Measurements from ENCODE around the gene POU3F1.

The POU3F1 gene

GRCh38 chr1:37999430-38000232, 47.0 kb downstream of the POU3F1 start:
- Histone ChIP-seq H3K27ac (ENCODE audit: low read depth, low read length) (peak overlapping the region; percentile 98), H3K27me3 (ENCODE audit: control insufficient read depth, insufficient read depth, low read length) (no peaks in the 10 kb centered on the region), H3K9ac (ENCODE audit: low read length) (peak overlapping the region; percentile 90), H3K36me3 (ENCODE audit: control insufficient read depth, insufficient read depth, low read length) (peaks cover 34% of the 10 kb centered on the region), H3K9me3 (ENCODE audit: control insufficient read depth, insufficient read depth, low read depth, low read length) (no peaks in the 10 kb centered on the region), H3K4me1 (ENCODE audit: control insufficient read depth, insufficient read depth, low read length) (peaks cover 53% of the 10 kb centered on the region), H3K4me3 (ENCODE audit: low read depth, low read length) (peak overlapping the region; percentile 33; the same call in 1 of the 2 replicates)

GRCh38 chr1:37998913-37999429, 47.6 kb downstream of the POU3F1 start:
- H3K9me3 ChIP-seq (ENCODE audit: control insufficient read depth, insufficient read depth, low read depth, low read length) = no peaks in the 10 kb centered on the region
- peaks cover 34% of the 10 kb centered on the region for H3K36me3 ChIP-seq (ENCODE audit: control insufficient read depth, insufficient read depth, low read length)
- H3K9ac ChIP-seq (ENCODE audit: low read length) = peak overlapping the region; percentile 90
- peak overlapping the region; percentile 98 for H3K27ac ChIP-seq (ENCODE audit: low read depth, low read length)
- H3K4me1 ChIP-seq (ENCODE audit: control insufficient read depth, insufficient read depth, low read length) = peaks cover 47% of the 10 kb centered on the region
- H3K27me3 ChIP-seq (ENCODE audit: control insufficient read depth, insufficient read depth, low read length) = no peaks in the 10 kb centered on the region
- H3K4me3 ChIP-seq (ENCODE audit: low read depth, low read length) = peak overlapping the region; percentile 25; the same call in 1 of the 2 replicates

- Histone ChIP-seq H3K4me3 (ENCODE audit: low read depth, low read length) (no peak overlapping the region), H3K36me3 (ENCODE audit: control insufficient read depth, insufficient read depth, low read length) (peaks cover 34% of the 10 kb centered on the region), H3K9me3 (ENCODE audit: control insufficient read depth, insufficient read depth, low read depth, low read length) (no peaks in the 10 kb centered on the region), H3K4me1 (ENCODE audit: control insufficient read depth, insufficient read depth, low read length) (peaks cover 39% of the 10 kb centered on the region), H3K27ac (ENCODE audit: low read depth, low read length) (no peak overlapping the region), H3K9ac (ENCODE audit: low read length) (peak overlapping the region; percentile 90), H3K27me3 (ENCODE audit: control insufficient read depth, insufficient read depth, low read length) (no peaks in the 10 kb centered on the region)
Measured at GRCh38 chr1:37998089-37998808, 48.3 kb downstream of the POU3F1 start.

- Histone ChIP-seq H3K9ac (ENCODE audit: low read length) (peak overlapping the region; percentile 90), H3K4me1 (ENCODE audit: control insufficient read depth, insufficient read depth, low read length) (peaks cover 39% of the 10 kb centered on the region), H3K36me3 (ENCODE audit: control insufficient read depth, insufficient read depth, low read length) (peaks cover 34% of the 10 kb centered on the region), H3K9me3 (ENCODE audit: control insufficient read depth, insufficient read depth, low read depth, low read length) (no peaks in the 10 kb centered on the region), H3K27ac (ENCODE audit: low read depth, low read length) (no peak overlapping the region), H3K4me3 (ENCODE audit: low read depth, low read length) (no peak overlapping the region), H3K27me3 (ENCODE audit: control insufficient read depth, insufficient read depth, low read length) (no peaks in the 10 kb centered on the region)
Measured at GRCh38 chr1:37997256-37998088, 49.1 kb downstream of the POU3F1 start.

- Histone ChIP-seq H3K4me1 (ENCODE audit: control insufficient read depth, insufficient read depth, low read length) (peaks cover 28% of the 10 kb centered on the region), H3K9me3 (ENCODE audit: control insufficient read depth, insufficient read depth, low read depth, low read length) (no peaks in the 10 kb centered on the region), H3K27me3 (ENCODE audit: control insufficient read depth, insufficient read depth, low read length) (no peaks in the 10 kb centered on the region), H3K9ac (ENCODE audit: low read length) (peak overlapping the region; percentile 70), H3K27ac (ENCODE audit: low read depth, low read length) (peak overlapping the region; percentile 72; the same call in 1 of the 2 replicates), H3K4me3 (ENCODE audit: low read depth, low read length) (peak overlapping the region; percentile 55), H3K36me3 (ENCODE audit: control insufficient read depth, insufficient read depth, low read length) (peaks cover 34% of the 10 kb centered on the region)
Measured at GRCh38 chr1:37995751-37996345, 50.7 kb downstream of the POU3F1 start.

- Histone ChIP-seq H3K9me3 (ENCODE audit: control insufficient read depth, insufficient read depth, low read depth, low read length) (no peaks in the 10 kb centered on the region), H3K27me3 (ENCODE audit: control insufficient read depth, insufficient read depth, low read length) (no peaks in the 10 kb centered on the region), H3K9ac (ENCODE audit: low read length) (peak overlapping the region; percentile 34), H3K4me1 (ENCODE audit: control insufficient read depth, insufficient read depth, low read length) (peaks cover 20% of the 10 kb centered on the region), H3K36me3 (ENCODE audit: control insufficient read depth, insufficient read depth, low read length) (peaks cover 34% of the 10 kb centered on the region), H3K27ac (ENCODE audit: low read depth, low read length) (no peak overlapping the region), H3K4me3 (ENCODE audit: low read depth, low read length) (peak overlapping the region; percentile 55; the same call in 1 of the 2 replicates)
Measured at GRCh38 chr1:37994886-37995566, 51.6 kb downstream of the POU3F1 start.
